ENCODE results near the gene SLC45A3.

SLC45A3 gene

DNA sequence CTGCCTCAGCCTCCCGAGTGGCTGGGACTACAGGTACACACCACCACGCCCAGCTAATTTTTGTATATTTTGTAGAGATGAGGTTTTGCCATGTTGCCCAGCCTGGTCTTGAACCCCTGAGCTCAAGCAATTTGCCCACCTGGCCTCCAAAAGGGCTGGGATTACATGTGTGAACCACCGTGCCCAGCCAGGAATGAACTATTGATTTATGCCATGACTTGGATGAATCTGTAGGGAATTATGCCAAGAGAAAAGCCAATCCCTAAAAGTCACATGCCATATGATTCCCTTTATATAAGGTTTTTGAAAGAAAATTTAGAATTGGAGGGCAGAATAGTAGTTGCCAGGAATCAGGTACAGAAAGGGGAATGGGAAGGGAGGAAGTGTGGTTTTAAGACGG, 19.1 kb upstream of the SLC45A3 start:
- DNase-seq (ENCODE audit: low read depth) = no peak
- no peak for TF ChIP-seq POLR2A (IDR thresholded peaks at IDR 0.05; ENCODE audit: extremely low read depth, insufficient read length)
- no peak for TF ChIP-seq MYC (IDR thresholded peaks at IDR 0.05; ENCODE audit: low read depth, low read length)
- no peak for TF ChIP-seq CTCF (IDR thresholded peaks at IDR 0.05; ENCODE audit: low read depth, low read length)
- TF ChIP-seq, protein P1, sequence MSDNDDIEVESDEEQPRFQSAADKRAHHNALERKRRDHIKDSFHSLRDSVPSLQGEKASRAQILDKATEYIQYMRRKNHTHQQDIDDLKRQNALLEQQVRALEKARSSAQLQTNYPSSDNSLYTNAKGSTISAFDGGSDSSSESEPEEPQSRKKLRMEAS (IDR thresholded peaks at IDR 0.05; ENCODE audit: low read depth, low read length) = no peak
- no peak overlapping the region for H3K4me3 ChIP-seq (ENCODE audit: low read depth, low read length)

DNA sequence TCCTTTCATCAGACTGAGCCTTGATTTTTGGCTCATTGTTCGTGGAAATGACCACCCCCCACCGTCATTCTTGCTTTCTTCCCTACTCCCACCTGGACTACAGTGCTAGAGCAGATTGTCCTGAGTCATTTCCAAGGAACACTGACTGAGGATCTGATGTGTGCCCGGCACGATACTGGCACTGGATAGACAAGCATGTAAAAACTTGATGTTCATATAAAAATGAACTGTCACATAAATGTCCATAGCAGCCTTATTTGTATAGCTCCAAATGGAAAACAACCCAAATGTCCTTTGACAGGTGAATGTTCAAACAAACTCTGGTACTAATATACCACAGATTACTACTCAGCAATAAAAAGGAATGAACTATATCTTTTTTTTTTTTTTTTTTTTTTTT, 18.6 kb upstream of the SLC45A3 start:
- DNase-seq (ENCODE audit: low read depth) = no peak
- no peak overlapping the region for H3K4me3 ChIP-seq (ENCODE audit: low read depth, low read length)
- TF ChIP-seq POLR2A (IDR thresholded peaks at IDR 0.05; ENCODE audit: extremely low read depth, insufficient read length) = no peak
- TF ChIP-seq MYC (IDR thresholded peaks at IDR 0.05; ENCODE audit: low read depth, low read length) = no peak
- no peak for TF ChIP-seq CTCF (IDR thresholded peaks at IDR 0.05; ENCODE audit: low read depth, low read length)
- TF ChIP-seq, protein P1 (IDR thresholded peaks at IDR 0.05; ENCODE audit: low read depth, low read length) = no peak

DNA sequence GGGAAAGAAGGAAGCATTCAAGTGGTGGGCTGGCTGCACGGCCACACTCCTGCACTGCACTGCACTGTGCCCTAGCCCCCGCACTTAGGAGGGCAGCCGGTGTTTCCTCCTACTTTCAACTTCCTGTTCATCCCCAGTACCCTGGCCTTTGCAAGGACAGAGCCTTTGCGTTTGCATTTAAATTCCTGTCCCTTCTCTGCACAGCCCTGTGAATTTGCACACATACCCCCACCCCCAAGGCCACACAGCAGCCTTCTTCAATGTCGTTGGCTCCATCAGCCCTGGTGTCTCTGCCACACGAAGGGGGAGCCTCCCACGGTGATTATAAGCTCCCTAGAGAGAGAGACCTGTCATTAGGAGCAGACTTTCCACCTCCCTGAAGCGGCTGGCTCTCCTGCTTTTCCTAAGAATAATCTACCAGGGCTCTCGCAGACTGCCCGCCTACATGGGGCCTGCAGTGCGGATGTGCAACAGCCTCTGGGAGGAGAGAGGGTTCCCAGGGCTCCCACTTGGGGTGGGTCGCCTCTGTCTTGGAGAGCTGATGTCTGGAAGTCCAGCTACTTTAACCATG, 13.2 kb upstream of the SLC45A3 start:
- no peak overlapping the region for H3K4me3 ChIP-seq (ENCODE audit: low read depth, low read length)
- TF ChIP-seq, protein P1 (IDR thresholded peaks at IDR 0.05; ENCODE audit: low read depth, low read length) = no peak
- TF ChIP-seq CTCF (IDR thresholded peaks at IDR 0.05; ENCODE audit: low read depth, low read length) (no peak), MYC (IDR thresholded peaks at IDR 0.05; ENCODE audit: low read depth, low read length) (no peak), POLR2A (IDR thresholded peaks at IDR 0.05; ENCODE audit: extremely low read depth, insufficient read length) (no peak)
- peak; percentile 60 for DNase-seq (ENCODE audit: low read depth)

GRCh38 chr1:205692423-205692822, 12.1 kb upstream of the SLC45A3 start:
- DNase-seq (ENCODE audit: low read depth) = no peak
- H3K4me3 ChIP-seq (ENCODE audit: low read depth, low read length) = no peak overlapping the region
- TF ChIP-seq POLR2A (IDR thresholded peaks at IDR 0.05; ENCODE audit: extremely low read depth, insufficient read length) (no peak), MYC (IDR thresholded peaks at IDR 0.05; ENCODE audit: low read depth, low read length) (no peak), CTCF (IDR thresholded peaks at IDR 0.05; ENCODE audit: low read depth, low read length) (no peak)
- TF ChIP-seq, protein P1 (IDR thresholded peaks at IDR 0.05; ENCODE audit: low read depth, low read length) = no peak

- H3K4me3 ChIP-seq (ENCODE audit: low read depth, low read length) = no peak overlapping the region
- no peak for DNase-seq (ENCODE audit: low read depth)
- TF ChIP-seq CTCF (IDR thresholded peaks at IDR 0.05; ENCODE audit: low read depth, low read length) (no peak), MYC (IDR thresholded peaks at IDR 0.05; ENCODE audit: low read depth, low read length) (no peak), POLR2A (IDR thresholded peaks at IDR 0.05; ENCODE audit: extremely low read depth, insufficient read length) (no peak)
- TF ChIP-seq, protein P1 (IDR thresholded peaks at IDR 0.05; ENCODE audit: low read depth, low read length) = no peak
Measured at GRCh38 chr1:205690122-205690756, 9.9 kb upstream of the SLC45A3 start.
